Glutamatergic neuron (in vitro differentiated cells): ENCODE data around the gene NHSL2. TPM values are rescaled to one million over a fixed set of nuclear protein-coding genes. Genes with fewer than 3 reads are reported as not detected.

ENCODE experiments used
- DNase-seq: peaks from one replicate; pipeline ENCODE4 v3.0.0; 2022
- H3K27ac Mint-ChIP-seq: one replicate; pipeline ENCODE4 v1.8.0; 2020; ENCODE audit warnings: mild to moderate bottlenecking, mixed read lengths, inconsistent platforms; ENCODE audit not compliant: unreplicated experiment
- H3K27me3 Mint-ChIP-seq: one replicate; pipeline ENCODE4 v1.8.0; 2020; ENCODE audit warnings: mild to moderate bottlenecking, moderate library complexity, mixed read lengths, inconsistent platforms; ENCODE audit not compliant: unreplicated experiment
- H3K36me3 Mint-ChIP-seq: one replicate; pipeline ENCODE4 v1.8.0; 2020; ENCODE audit warnings: mild to moderate bottlenecking, mixed read lengths, inconsistent platforms; ENCODE audit not compliant: unreplicated experiment
- H3K4me1 Mint-ChIP-seq: one replicate; pipeline ENCODE4 v1.8.0; 2020; ENCODE audit warnings: mild to moderate bottlenecking, low read depth, mixed read lengths, inconsistent platforms; ENCODE audit not compliant: unreplicated experiment
- H3K4me3 Mint-ChIP-seq: one replicate; pipeline ENCODE4 v1.8.0; 2020; ENCODE audit warnings: mild to moderate bottlenecking, mixed read lengths, inconsistent platforms; ENCODE audit not compliant: unreplicated experiment
- H3K9me3 Mint-ChIP-seq: one replicate; pipeline ENCODE4 v1.8.0; 2020; ENCODE audit warnings: mild to moderate bottlenecking, moderate library complexity, mixed read lengths, inconsistent platforms; ENCODE audit not compliant: unreplicated experiment
- CTCF ChIP-seq: fragments of 200-600 bp; sonication (generic); IDR thresholded peaks from one replicate; pipeline ENCODE4 v1.5.0; 2021; ENCODE audit not compliant: partially characterized antibody, unreplicated experiment
- total RNA-seq: library from RNA; stranded (reverse); fragmentation: NEBNext Ultra II Directional; extraction: Animal tissue kit (Norgen Biotek cat#: 25700); gene quantifications from one replicate; pipeline ENCODE4 v1.2.1, GENCODE V29; 2021; ENCODE audit not compliant: unreplicated experiment

Gene NHSL2
- total RNA-seq, 1 donor from 2014 or later, result 7.3 TPM

GRCh38 chrX:72025236-72025770, 114.7 kb downstream of the NHSL2 start:
- Mint-ChIP-seq H3K36me3 (no peaks in the 10 kb centered on the region), H3K4me3 (no peak overlapping the region), H3K4me1 (peaks cover 8% of the 10 kb centered on the region), H3K27me3 (no peaks in the 10 kb centered on the region), H3K9me3 (peaks cover 2% of the 10 kb centered on the region), H3K27ac (no peak overlapping the region)
- TF ChIP-seq CTCF, result no peak
- DNase-seq, result no peak

- H3K4me3 Mint-ChIP-seq, result no peak overlapping the region
- H3K9me3 Mint-ChIP-seq, result peaks cover 2% of the 10 kb centered on the region
- DNase-seq, result no peak
- no peaks in the 10 kb centered on the region for H3K27me3 Mint-ChIP-seq
- H3K4me1 Mint-ChIP-seq, result peaks cover 8% of the 10 kb centered on the region
- H3K27ac Mint-ChIP-seq, result no peak overlapping the region
- H3K36me3 Mint-ChIP-seq, result no peaks in the 10 kb centered on the region
- TF ChIP-seq CTCF, result no peak
These were observed 115.8 kb downstream of the NHSL2 start for GRCh38 chrX:72026341-72027023.

GRCh38 chrX:72027024-72027913, 116.6 kb downstream of the NHSL2 start:
- DNase-seq, result no peak
- H3K27me3 Mint-ChIP-seq, result no peaks in the 10 kb centered on the region
- H3K36me3 Mint-ChIP-seq, result no peaks in the 10 kb centered on the region
- H3K9me3 Mint-ChIP-seq, result no peaks in the 10 kb centered on the region
- peaks cover 8% of the 10 kb centered on the region for H3K4me1 Mint-ChIP-seq
- no peak overlapping the region for H3K27ac Mint-ChIP-seq
- no peak for TF ChIP-seq CTCF
- no peak overlapping the region for H3K4me3 Mint-ChIP-seq

- H3K4me1 Mint-ChIP-seq, result peaks cover 8% of the 10 kb centered on the region
- H3K27me3 Mint-ChIP-seq, result no peaks in the 10 kb centered on the region
- H3K9me3 Mint-ChIP-seq, result no peaks in the 10 kb centered on the region
- no peak for DNase-seq
- no peaks in the 10 kb centered on the region for H3K36me3 Mint-ChIP-seq
- no peak overlapping the region for H3K27ac Mint-ChIP-seq
- H3K4me3 Mint-ChIP-seq, result no peak overlapping the region
- no peak for TF ChIP-seq CTCF
These were observed 117.3 kb downstream of the NHSL2 start for GRCh38 chrX:72027914-72028307.
